GM21825 (cell line): ENCODE measurements around the gene CNOT10.
"Not testable (repeated sequence)": the region's sequence is repeated elsewhere in the genome, so short reads cannot be mapped to it uniquely, and the experiment has no call there.

ENCODE experiments used
- ATAC-seq: cut with Tn5 transposase; IDR thresholded peaks from one replicate; pipeline ENCODE4 v1.9.1; 2021; ENCODE audit warnings: mild to moderate bottlenecking, moderate library complexity; ENCODE audit not compliant: unreplicated experiment

Gene CNOT10

DNA sequence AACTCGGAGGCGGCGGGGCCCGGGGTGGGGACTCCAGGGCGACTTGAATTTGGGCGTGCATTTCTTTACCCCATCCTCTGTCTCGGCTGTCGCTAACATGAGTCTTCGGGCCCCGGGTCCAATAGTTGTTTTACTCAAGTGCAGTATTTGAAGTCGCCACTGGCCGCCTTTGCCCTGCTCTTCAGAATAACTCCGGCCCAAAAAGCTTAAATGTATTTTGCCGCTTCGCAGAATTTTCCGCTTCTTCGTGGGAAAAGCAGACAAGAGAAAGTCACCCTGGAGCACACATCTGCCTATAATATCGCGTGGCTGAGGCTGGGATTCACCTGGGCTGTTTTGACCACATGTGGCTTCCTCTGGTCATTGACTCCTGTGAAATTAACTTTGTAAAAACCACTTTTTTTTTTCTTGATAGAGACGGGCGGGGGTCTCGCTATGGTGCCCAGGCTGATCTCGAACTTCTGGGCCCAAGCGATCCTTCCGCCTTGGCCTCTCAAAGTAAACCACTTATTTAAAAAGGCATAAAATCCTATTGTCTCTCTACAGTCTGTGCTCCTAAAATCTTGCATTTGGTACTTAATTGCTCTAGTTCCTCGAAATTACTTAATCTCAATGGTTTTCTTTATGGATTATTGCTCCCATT lies 676 bp downstream of the CNOT10 start:
- ATAC-seq, result no peak

DNA sequence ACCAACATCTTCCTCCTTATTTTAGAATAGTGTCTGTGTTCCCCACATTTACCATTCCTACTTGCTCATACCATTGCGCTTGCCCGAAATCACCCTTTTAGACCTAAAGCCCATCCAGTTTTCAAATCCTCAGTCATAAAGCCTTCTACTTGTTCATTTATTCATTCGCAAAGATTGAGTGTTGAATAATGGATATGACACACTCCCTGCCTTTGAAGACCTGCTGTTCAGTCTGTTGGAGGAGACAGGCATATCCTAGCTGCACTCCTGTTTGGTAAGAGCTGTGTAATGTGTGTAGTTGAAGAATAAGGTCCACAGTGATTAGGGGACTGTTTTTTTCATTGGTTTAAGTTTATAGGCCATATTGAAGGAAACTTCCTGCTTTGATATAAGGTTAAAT lies 1.7 kb downstream of the CNOT10 start:
- no peak for ATAC-seq

DNA sequence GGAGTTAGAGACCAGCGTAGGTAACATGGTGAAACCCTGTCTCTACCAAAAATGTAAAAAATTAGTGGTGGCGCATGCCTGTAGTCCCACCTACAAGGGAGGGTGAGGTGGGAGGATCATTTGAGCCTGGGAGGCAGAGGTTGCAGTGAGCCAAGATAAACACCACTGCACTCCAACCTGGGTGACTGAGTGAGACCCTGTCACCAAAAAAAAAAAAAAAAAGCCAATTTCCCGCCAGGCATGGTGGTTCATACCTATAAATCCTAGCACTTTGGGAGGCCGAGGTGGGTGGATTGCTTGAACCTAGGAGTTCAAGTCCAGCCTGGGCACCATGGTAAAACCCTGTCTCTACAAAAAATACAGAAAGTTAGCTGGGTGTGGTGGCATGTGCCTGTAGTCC lies 6.9 kb downstream of the CNOT10 start:
- no peak for ATAC-seq

DNA sequence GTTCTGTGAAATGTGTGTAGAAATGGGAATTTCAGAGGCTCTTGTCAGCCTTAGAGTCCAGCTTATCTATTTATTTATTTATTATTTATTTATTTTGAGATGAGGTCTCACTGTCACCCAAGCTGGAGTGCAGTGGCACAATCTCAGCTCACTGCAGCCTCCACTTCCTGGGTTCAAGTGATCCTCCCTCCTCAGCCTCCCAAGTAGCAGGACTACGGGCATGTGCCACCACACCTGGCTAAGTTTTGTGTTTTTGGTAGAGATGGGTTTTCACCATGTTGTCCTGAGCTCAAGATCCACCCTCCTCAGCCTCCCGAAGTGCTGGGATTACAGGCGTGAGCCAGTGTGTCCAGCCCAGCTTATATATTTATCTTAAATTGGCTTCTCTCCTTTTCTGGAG lies 11.5 kb downstream of the CNOT10 start:
- ATAC-seq, result no peak

DNA sequence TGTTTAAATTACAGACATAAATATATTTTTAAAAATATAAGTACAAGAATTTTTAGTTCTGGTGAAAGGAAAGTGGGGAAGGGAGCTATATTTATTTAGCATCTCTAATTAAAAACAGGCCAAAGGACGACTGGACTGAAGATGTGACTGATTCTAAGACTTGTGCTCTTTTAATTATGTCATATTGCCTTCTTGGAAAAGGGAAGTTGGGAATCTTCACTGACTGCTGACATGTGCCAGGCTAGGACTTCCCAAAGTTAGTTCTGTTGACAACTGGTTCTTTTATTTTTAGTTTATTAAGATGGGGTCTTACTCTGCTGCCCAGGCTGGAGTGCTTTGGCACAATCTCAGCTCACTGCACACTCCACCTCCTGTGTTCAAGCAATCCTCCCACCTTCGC lies 13.5 kb downstream of the CNOT10 start:
- no peak for ATAC-seq

DNA sequence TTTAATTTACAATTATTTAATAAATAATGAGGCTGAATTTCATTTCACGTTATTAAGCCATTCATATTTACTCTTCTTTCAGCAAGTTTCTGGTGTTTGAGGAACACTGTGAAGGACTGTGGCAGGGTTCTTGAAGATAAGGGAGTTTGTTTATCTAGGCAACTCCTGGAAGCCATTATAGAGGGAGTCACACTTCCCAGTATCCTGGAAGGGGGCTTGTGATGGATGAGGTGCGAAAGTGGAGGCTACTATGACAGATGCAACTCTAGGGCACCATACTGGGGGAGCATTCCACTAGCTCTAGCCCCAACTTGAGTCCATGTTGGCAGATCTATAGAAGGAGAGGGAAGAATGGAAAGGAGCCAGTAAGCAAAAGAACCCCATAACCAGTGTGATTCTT lies 14.4 kb downstream of the CNOT10 start:
- no peak for ATAC-seq

DNA sequence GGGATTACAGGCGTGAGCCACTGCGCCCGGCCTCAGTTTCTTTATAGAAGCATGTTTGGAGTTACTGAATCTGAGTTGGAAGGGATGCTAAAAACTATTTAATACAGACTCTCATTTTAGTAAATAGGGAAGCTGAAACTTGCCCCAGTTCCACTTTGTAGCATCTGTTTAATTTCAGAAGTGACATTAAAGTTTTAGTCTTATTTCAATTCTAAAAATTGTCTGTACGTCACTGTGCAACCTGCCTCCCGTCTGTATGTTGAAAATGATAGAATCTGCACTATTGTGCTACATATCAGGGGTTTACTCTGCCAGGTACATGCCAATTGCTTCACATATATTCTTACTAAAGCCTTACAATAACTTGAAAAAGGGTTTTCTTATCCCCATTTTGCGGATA lies 15.3 kb downstream of the CNOT10 start:
- ATAC-seq, result no peak

DNA sequence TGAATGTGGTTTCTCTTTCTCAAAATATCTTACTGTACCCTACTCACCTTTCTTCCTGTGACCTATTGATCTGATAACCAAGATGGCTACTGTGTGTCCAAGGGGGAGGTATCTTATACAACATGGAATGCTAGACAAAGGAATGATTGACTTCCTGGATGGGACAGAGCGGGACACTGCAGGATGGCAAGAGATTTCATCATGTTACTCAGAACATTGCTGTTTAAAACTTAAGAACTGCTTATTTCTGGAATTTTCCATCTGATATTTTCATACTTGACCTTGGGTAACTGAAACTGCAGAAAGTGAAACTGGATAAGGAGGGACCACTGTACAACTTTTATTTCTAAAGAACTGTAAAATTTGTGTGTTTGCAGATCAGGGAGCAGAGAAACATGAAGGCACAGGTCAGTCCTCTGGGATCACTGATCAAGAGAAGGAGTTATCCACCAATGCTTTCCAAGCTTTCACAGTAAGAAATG lies 18.5 kb downstream of the CNOT10 start:
- no peak for ATAC-seq

DNA sequence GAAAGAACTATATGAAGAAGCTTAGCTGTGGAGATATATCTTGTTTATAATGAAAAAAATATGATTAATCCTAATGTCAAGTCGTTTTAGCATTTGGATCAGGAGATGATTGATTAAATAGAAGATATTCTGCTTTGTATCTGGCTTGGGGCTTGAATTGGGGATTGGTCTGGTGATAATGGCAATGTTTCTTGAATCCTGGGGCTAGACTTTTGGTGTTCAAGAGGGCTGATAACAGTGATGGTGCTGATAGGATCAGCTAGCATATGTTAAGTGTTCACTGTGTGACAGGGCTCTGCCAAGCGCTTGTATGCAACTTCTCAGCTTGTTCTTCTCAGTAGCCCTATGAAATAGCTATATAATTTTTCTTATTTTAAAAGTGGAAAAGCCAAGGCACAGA lies 20.2 kb downstream of the CNOT10 start:
- ATAC-seq, result no peak

DNA sequence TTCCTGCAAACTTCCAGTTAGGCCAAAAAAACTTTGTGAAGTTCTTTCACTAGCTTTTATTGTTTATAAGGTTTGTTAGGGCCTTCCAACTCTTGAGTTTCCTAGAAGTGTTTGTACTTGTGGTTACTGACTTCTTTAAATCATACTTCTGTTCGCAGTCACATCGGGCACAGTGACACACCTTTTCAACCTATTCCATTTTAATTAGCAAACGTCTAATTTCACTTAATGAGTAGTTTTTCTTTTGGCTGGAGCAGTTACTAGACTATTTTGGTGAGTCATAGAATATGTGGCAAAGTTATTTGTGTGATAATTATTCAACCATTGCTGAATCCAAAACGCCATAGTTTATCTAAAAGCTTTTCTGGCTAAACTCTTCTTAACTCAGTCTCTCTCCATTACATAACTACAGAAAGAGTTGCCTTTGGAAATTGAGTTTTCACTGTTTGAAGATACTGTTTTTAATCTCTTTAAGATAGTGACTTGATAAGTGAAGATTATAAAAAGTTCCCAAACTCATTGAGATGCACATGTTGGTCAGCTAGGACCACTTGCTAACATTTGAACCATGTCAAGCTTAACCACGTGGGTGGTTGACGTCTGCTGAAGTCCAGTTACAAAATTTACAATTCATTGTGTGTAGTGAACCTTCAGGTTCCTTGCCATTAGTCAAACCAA lies 21.5 kb downstream of the CNOT10 start:
- no peak for ATAC-seq

DNA sequence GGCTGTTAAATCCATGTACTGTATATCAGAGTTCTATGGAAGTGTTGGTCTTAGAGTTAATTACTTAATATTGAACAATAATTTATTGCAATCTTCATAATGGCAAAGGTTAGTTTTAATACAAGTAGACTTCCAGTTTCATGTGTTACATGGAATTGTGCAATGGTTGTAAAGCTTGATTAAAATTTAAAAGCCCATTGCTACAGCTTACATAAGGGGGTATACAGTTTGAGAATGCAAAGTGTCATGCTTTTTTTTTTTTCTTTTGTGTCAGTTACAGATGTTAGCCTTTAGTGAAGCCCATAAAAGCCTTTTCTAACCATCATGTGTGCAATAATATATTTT lies 22.0 kb downstream of the CNOT10 start:
- ATAC-seq, result no peak

DNA sequence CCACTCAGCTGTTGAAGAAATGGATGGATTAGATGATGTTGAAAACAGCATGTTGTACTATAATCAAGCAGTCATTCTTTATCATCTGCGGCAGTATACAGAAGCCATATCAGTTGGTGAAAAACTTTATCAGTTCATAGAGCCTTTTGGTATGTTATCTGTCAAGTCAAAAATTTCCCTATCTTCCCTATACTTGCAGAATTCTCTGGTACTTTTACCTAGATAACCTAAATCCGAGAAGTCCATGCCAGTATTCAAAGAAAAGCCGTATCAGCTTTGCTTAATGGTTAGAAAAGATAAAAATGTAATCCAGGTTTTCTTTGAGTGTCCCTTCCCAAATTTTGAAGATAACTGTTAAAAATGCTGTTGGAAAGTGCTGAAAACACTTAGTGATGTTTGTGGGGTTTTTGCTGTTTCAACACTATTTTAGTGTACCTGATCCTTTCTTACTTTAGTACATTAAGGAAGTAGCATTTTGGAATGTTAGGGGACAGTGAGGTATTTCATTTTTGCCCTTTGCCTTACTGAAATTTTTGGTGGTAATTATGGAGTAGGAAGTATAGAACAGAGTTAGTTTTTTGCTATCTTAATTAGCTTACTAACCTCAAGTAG lies 23.8 kb downstream of the CNOT10 start:
- no peak for ATAC-seq

DNA sequence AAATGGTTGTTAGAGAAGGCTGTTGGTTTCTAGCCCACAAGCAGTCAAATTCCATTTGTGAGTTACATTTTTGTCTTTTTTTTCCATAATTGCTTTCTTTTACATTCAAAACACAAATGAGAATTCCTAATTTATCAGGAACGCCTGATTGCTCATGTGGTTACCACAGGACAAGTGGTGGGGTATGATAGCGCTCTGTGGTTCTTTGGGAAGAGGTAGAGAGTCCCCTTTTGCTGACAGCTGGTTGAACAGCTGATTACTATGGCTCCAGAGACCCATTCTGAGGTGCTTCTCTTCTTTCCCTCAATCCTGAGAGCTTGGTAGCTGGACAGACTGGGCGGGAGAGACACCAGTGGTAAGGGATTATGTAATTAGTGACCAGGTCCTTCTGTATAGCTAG lies 24.4 kb downstream of the CNOT10 start:
- ATAC-seq, result no peak

DNA sequence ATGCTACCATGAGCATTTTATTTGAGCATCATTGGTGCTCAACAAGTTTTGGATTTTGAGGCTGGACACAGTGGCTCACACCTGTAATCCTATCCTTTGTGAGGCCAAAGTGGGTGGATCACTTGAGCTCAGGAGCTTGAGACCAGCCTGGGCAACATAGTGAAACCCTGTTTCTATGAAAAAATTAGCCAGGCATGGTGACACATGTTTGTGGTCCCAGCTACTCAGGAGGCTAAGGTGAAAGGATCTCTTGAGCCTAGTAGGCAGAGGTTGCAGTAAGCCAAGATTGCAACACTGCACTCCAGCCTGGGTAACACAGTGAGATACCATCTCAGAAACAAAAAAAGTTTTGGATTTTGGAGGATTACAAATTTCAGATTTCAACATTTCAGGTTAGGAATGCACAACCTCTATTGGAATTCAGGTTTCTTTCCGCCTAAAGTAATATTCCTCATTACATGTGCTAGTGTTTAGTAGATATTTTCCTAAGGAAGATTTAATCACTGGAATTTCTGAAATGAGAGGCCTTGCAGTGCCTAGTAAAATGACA lies 27.6 kb downstream of the CNOT10 start:
- ATAC-seq, result no peak

DNA sequence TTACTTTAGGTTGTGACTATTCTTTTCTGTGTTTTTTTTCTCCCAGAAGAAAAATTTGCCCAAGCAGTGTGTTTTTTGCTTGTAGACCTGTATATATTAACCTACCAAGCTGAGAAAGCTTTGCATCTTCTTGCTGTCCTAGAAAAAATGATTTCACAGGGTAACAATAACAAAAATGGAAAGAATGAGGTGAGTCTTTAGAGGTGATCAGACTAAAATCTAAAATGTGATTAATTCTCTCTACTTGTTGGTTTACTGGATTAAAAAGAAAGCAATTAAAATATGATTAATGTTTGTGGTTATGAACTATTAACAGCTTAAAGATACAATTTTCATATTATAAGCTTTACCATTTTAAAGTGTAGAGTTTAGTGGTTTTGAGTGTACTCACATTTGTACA lies 28.2 kb downstream of the CNOT10 start:
- no peak for ATAC-seq

DNA sequence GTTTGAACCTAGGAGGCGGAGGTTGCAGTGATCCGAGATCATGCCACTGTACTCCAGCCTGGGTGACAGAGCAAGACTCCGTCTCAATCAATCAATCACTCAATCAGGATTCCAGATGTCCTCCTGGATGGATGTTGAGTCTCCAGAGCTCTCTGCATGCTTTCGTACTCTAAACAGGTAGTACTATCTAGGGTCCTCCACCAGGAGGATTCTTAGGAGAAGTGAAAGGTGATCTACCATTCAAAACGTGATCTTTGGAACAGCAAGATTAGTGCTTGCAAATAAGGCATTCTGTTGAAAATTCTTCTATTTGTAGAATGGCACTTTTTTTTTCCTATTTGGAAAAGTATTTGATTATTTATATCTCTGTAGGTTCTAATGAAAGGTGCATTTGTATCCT lies 34.3 kb downstream of the CNOT10 start:
- ATAC-seq, result no peak

DNA sequence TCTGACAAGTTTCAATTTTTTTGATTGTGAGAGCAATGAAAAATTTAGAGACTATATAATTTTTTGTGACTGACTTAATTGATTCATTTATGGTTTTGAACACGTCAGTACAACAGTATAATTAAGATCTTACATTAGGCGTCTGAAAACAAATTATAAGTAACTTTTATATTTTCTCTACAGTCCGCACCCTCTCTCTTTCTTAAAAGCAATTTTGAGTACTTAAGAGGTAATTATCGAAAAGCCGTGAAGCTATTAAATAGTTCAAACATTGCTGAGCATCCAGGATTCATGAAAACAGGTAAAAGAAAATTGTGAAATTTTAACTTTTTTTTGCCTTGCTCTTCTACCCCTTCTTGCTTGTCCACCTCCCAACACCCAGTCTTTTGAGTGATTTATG lies 34.9 kb downstream of the CNOT10 start:
- no peak for ATAC-seq

DNA sequence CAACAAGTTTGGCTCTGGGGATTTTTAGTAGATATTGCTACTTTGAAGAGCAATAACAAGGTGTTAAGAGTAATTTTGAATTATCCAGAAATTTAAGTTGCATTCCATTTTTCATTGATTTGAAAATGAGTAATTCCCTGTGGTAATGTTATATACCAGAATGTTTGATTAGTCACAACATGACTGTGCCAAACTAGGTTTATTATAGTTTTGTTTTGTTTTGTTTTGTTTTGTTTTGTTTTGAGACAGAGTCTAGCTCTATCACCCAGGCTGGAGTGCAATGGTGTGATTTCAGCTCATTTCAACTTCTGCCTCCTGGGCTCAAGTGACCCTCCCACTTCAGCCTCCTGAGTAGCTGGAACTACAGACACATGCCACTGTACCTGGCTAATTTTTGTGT lies 40.7 kb downstream of the CNOT10 start:
- no peak for ATAC-seq

DNA sequence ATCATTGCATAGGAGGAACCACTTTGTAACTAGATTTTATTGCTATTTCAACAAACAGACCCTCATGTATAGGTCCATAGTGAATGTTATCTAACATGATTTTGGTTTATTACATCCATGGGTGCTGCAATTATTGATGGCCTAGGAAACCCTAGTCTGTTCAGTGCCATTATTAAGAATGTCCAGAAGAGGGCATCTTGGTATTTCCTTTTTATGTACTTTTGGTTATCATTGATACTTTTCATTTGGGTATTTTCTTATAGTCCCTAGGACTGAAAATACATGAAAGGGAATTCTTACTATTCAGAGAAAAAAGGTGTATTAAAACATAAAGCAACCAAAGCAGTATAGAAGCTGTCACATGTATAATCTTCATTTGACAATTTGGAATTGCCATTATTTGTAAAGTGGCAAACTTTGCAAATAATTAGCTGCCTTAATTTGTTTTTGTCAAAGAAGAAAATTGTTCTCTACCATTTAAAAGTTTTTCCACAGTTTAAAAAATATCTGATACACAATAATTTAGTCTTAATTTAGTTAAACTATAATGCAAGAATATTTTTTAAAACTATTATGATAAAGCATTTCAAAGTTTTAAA lies 48.7 kb downstream of the CNOT10 start:
- ATAC-seq, result no peak

DNA sequence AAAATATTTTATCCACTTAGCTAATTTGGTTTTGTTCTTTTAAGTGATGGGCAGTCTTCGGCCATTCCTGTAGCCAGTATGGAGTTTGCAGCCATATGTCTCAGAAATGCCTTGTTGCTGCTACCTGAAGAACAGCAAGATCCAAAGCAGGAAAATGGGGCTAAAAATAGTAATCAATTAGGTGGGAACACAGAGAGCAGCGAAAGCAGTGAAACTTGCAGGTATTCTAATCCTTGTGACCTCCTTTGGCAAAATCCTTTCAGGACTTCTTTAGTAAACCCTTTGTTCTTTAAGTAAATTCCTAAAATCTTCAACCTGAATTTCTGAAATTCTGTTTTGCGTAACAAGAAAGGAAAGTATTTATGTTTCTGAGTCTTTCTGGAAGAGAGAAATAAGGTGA lies 49.8 kb downstream of the CNOT10 start:
- ATAC-seq, result no peak

DNA sequence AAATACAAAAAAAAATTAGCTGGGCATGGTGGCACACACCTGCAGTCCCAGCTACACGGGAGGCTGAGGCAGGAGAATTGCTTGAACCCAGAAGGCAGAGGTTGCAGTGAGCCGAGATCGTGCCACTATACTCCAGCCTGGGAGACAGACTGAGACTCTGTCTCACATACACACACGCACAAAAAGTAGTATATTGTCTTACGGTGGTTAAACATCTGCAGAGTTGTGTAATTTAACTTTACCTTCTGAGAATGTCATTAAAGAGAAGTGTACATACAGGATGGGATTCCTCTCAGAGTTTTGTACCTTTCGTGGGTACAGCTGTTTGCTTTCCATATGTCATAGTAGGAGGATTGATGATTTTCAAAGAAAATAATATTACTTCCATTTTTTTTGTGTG lies 58.5 kb downstream of the CNOT10 start:
- not testable (repeated sequence) for ATAC-seq

DNA sequence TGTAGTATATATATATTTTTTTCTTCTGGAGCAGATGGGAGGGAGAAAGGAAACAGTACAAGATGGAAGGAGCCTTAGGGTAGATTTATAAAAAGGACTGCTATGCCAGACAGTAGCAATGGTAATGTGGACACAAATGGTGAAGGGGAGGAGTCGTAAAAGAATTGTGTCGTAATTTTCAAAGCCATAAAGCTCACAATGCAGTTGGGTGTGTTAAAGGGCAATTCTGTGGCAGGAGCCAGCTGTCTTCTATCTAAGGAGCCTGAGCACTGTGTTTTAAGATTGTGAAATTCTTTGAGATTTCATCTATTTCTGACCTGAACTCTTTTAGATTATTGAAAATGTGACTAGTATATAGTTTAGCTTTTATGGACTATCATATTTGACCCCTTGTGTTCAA lies 58.9 kb downstream of the CNOT10 start:
- no peak for ATAC-seq
